Esophagus squamous epithelium (tissue), 4 donors: ENCODE data around the gene KCNN3.

Experiments
- CTCF ChIP-seq, 6 experiments: fragments of 450-650 bp in 4 of 6; fragments of 200-600 bp in 2 of 6; sonication (generic) in 2 of 6; IDR thresholded peaks; one replicate each; pipeline ENCODE4 v1.5.1; 2016 to 2019; ENCODE audit warnings: antibody characterized with exemption in 6 of 6, mild to moderate bottlenecking in 4 of 6, moderate library complexity in 4 of 6
- POLR2A ChIP-seq, 4 donors: fragments of 450-650 bp; IDR thresholded peaks; one replicate each; pipeline ENCODE4 v1.6.1; 2017; ENCODE audit warnings: antibody characterized with exemption in 4 of 4, mild to moderate bottlenecking in 4 of 4, moderate library complexity in 3 of 4

- TF ChIP-seq POLR2A (IDR thresholded peaks at IDR 0.05) (no peak), CTCF (IDR thresholded peaks at IDR 0.05) (no peak)
Measured at GRCh38 chr1:154808909-154809262, 61.2 kb downstream of the KCNN3 start.
